ENCODE results near the gene DMD.

- TF ChIP-seq CTCF (conservative IDR thresholded peaks at IDR 0.05): no peak
- TF ChIP-seq ZFX (IDR thresholded peaks at IDR 0.05): no peak
These were observed 197.3 kb downstream of the DMD start for GRCh38 chrX:33014086-33014485.

Measured in C4-2B (cell line).